ENCODE measurements around the gene CFDP1.

DNA sequence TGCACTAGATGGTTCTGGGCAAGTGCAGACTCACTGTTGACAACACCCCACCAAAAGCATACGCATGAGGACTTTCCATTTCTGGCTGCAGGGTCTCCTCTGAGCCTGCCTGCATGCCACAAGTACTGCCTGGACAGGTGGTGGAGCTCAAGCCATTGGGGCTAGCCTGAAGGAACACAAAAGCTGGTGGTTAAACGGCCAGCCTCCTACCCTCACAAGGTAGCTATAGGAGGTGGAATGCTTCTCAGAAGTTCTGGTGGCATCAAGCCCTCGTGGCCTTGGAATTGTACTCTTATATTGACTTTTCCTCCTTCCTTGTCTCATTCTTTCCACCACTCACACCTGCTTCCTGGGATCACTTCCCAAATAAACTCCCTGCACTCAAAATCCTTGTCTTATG, 125.3 kb downstream of the CFDP1 start:
- TF ChIP-seq CTCF (conservative IDR thresholded peaks at IDR 0.05; ENCODE audit: low read depth, low read length) (no peak), EZH2 (IDR thresholded peaks at IDR 0.05; ENCODE audit: borderline replicate concordance, low read depth, low read length, poor library complexity, severe bottlenecking) (no peak)
